B cell (primary cell): Measurements from ENCODE around the gene NOD2. TPM values are rescaled to one million over a fixed set of nuclear protein-coding genes. Genes with fewer than 3 reads are reported as not detected.

ENCODE experiments used
- ATAC-seq: fragments of 200-7000 bp; cut with Tn5 transposase; one replicate; pipeline ENCODE4 v1.10.0; 2021; ENCODE audit warnings: low read depth, mild to moderate bottlenecking, moderate number of reproducible peaks, moderate library complexity
- CTCF ChIA-PET: fragments of 350-600 bp; sonication (Branson Sonifier 250); formaldehyde crosslinking; loops from one replicate; lab custom pipeline; 2021; ENCODE audit warnings: antibody characterized with exemption, inconsistent platforms; lab: Charles Lee
- POLR2A ChIA-PET: fragments of 350-600 bp; sonication (Branson Sonifier 250); formaldehyde crosslinking; loops from one replicate; lab custom pipeline; 2021; ENCODE audit warnings: antibody characterized with exemption; lab: Charles Lee
- DNase-seq: peaks from one replicate; pipeline ENCODE4 v3.0.0; 2013
- H2AFZ ChIP-seq: 2 replicates; pipeline ENCODE4 v1.6.1; 2012; ENCODE audit warnings: mild to moderate bottlenecking, low read depth, low read length; ENCODE audit not compliant: insufficient read depth, poor library complexity, severe bottlenecking
- H3K27ac ChIP-seq, 2 donors: 1 replicate in 1 of 2; 2 replicates in 1 of 2; pipeline ENCODE4 v1.5.1; 2012 to 2013; ENCODE audit warnings: low read length in 2 of 2, mild to moderate bottlenecking in 2 of 2, moderate library complexity in 1 of 2
- H3K27me3 ChIP-seq, 4 experiments: fragments of 200-600 bp in 1 of 4; sonication (generic) in 1 of 4; replicated peaks in 1 of 4; 1 replicate in 2 of 4; 2 replicates in 2 of 4; pipeline versions ENCODE4 v1.6.1 to v1.7.0; 2013 to 2016; ENCODE audit warnings: low read length in 3 of 4, mild to moderate bottlenecking in 2 of 4, mixed read lengths in 1 of 4, moderate library complexity in 1 of 4; ENCODE audit not compliant: insufficient read depth in 4 of 4, control insufficient read depth in 3 of 4; ENCODE audit errors: control extremely low read depth in 1 of 4
- H3K36me3 ChIP-seq, 2 experiments: replicated peaks in 1 of 2; 1 replicate in 1 of 2; 2 replicates in 1 of 2; pipeline versions ENCODE4 v1.6.1 to v1.7.1; 2013; ENCODE audit warnings: low read length in 1 of 2; ENCODE audit not compliant: insufficient read depth in 2 of 2, control insufficient read depth in 1 of 2; ENCODE audit errors: control extremely low read depth in 1 of 2, extremely low read depth in 1 of 2
- H3K4me1 ChIP-seq, 2 donors: fragments of 200-600 bp in 1 of 2; sonication (generic) in 1 of 2; 1 replicate in 1 of 2; 2 replicates in 1 of 2; pipeline versions ENCODE4 v1.5.1 to v1.6.1; 2013 to 2017; ENCODE audit warnings: low read length in 2 of 2; ENCODE audit not compliant: control insufficient read depth in 2 of 2, insufficient read depth in 2 of 2
- H3K4me2 ChIP-seq: replicated peaks from 2 replicates; pipeline ENCODE3; 2012; ENCODE audit warnings: mild to moderate bottlenecking, low read depth, low read length; ENCODE audit not compliant: poor library complexity, severe bottlenecking
- H3K4me3 ChIP-seq, 5 experiments: fragments of 200-600 bp in 1 of 5; sonication (generic) in 1 of 5; 1 replicate in 3 of 5; 2 replicates in 2 of 5; pipeline versions ENCODE4 v1.5.1 to v1.7.0; 2011 to 2016; ENCODE audit warnings: low read length in 4 of 5, mild to moderate bottlenecking in 4 of 5, low read depth in 2 of 5, control low read depth in 1 of 5, moderate library complexity in 1 of 5; ENCODE audit not compliant: insufficient read depth in 1 of 5; ENCODE audit errors: control extremely low read depth in 1 of 5, extremely low read depth in 1 of 5
- H3K79me2 ChIP-seq: fragments of 200-600 bp; sonication (generic); one replicate; pipeline ENCODE4 v1.6.0; 2016; ENCODE audit warnings: low read length; ENCODE audit not compliant: control insufficient read depth, insufficient read depth
- H3K9ac ChIP-seq: fragments of 200-600 bp; sonication (generic); 2 replicates; pipeline ENCODE4 v1.6.1; 2017; ENCODE audit warnings: mild to moderate bottlenecking, low read length, moderate library complexity
- H3K9me3 ChIP-seq, 3 donors: one replicate each; pipeline versions ENCODE4 v1.6.1 to v1.7.1; 2013; ENCODE audit warnings: low read length in 2 of 3; ENCODE audit not compliant: control insufficient read depth in 2 of 3, insufficient read depth in 1 of 3; ENCODE audit errors: control extremely low read depth in 1 of 3
- H4K20me1 ChIP-seq: 2 replicates; pipeline ENCODE4 v1.6.0; 2012; ENCODE audit warnings: mild to moderate bottlenecking, low read length; ENCODE audit not compliant: insufficient read depth, control insufficient read depth, poor library complexity, severe bottlenecking
- H3K27ac Mint-ChIP-seq: one replicate; pipeline ENCODE4 v1.8.0; 2021; ENCODE audit warnings: mixed read lengths
- H3K27me3 Mint-ChIP-seq: one replicate; pipeline ENCODE4 v1.8.0; 2021; ENCODE audit warnings: mixed read lengths
- H3K4me1 Mint-ChIP-seq: one replicate; pipeline ENCODE4 v1.8.0; 2021; ENCODE audit warnings: mixed read lengths
- H3K4me3 Mint-ChIP-seq: one replicate; pipeline ENCODE4 v1.8.0; 2021; ENCODE audit warnings: mixed read lengths
- H3K9me3 Mint-ChIP-seq: one replicate; pipeline ENCODE4 v1.8.0; 2022; ENCODE audit warnings: mixed read lengths; ENCODE audit not compliant: insufficient read depth
- CTCF ChIP-seq: fragments of 200-600 bp; IDR thresholded peaks from one replicate; pipeline ENCODE4 v1.8.0; 2022; ENCODE audit warnings: antibody characterized with exemption, mild to moderate bottlenecking
- EZH2 ChIP-seq: IDR thresholded peaks from 2 replicates; pipeline ENCODE4 v1.6.1; 2012; ENCODE audit warnings: borderline replicate concordance, low read depth, mild to moderate bottlenecking, moderate library complexity, low read length; ENCODE audit not compliant: insufficient read depth, poor library complexity, severe bottlenecking
- WGBS: methylation state at CpG from one replicate; pipeline ENCODE4 v1.1.5; 2013; ENCODE audit warnings: missing lambda C conversion rate; ENCODE audit not compliant: insufficient coverage; 5-methylcytosine and 5-hydroxymethylcytosine counted together
- intact Hi-C: fragments of 100-400 bp; cut with micrococcal nuclease; formaldehyde crosslinking; loops from one replicate; pipeline ENCODE4 v1.10.0; 2022
- polyA plus RNA-seq: library from polyadenylated mRNA; depleted of rRNA; stranded (reverse); fragments of >200 nt; gene quantifications from 2 replicates; pipeline ENCODE4 v1.2.3, GENCODE V29; 2012
- total RNA-seq, 2 donors: library from RNA; stranded (reverse); fragments of 120-200 nt in 1 of 2; gene quantifications; 1 replicate in 1 of 2; 2 replicates in 1 of 2; pipeline versions ENCODE4 v1.2.3 to v1.2.4, GENCODE V29; 2013 to 2022

Gene NOD2
- total and polyA plus RNA-seq, 2 donors (not counting 1 experiment from before 2014, with no cell fraction given), result 1.2 to 1.8 TPM

GRCh38 chr16:50776037-50776436, 82.6 kb downstream of the NOD2 start:
- Mint-ChIP-seq H3K9me3 (peaks cover 4% of the 10 kb centered on the region), H3K27me3 (no peaks in the 10 kb centered on the region), H3K4me3 (no peak overlapping the region), H3K4me1 (peaks cover 5% of the 10 kb centered on the region), H3K27ac (no peak overlapping the region)
- Histone ChIP-seq H3K9ac (no peak overlapping the region), H3K79me2 (peaks cover 41% of the 10 kb centered on the region), H3K36me3 (peaks cover 4 to 45% of the 10 kb centered on the region in 2 experiments), H3K27ac (no peak overlapping the region), H3K9me3 (no peaks in the 10 kb centered on the region), H3K4me2 (no peak overlapping the region), H3K4me1 (no peaks in the 10 kb centered on the region), H4K20me1 (peaks cover 52% of the 10 kb centered on the region), H2AFZ (no peak overlapping the region), H3K4me3 (no peak overlapping the region), H3K27me3 (no peaks in the 10 kb centered on the region)
- WGBS, result no CpG with 5 or more reads among the region's 1 CpG
- no peak for TF ChIP-seq EZH2
- no peak for TF ChIP-seq CTCF
- DNase-seq, result no peak
- POLR2A ChIA-PET, result no interaction called here
- intact Hi-C loops, result no loop called here
- CTCF ChIA-PET, result interaction anchor here (1.0 to 1.9 kb wide), 3 partner anchors 20 to 111 kb away, joined by 3 to 8 read pairs (median 5); no protein-coding TSS in a partner anchor
- no peak for ATAC-seq

- DNase-seq (no peak), ATAC-seq (no peak)
- no peak for TF ChIP-seq CTCF
- TF ChIP-seq EZH2, result no peak
- CTCF ChIA-PET, result interaction anchor here (0.6 to 1.5 kb wide), 3 partner anchors 9 to 28 kb away, joined by 3 to 4 read pairs (median 3); no protein-coding TSS in a partner anchor
- no peak overlapping the region for H3K4me3 ChIP-seq
- H3K9me3 ChIP-seq, result no peaks in the 10 kb centered on the region
- Mint-ChIP-seq H3K27ac (no peak overlapping the region), H3K27me3 (no peaks in the 10 kb centered on the region), H3K4me1 (no peaks in the 10 kb centered on the region), H3K4me3 (no peak overlapping the region), H3K9me3 (no peaks in the 10 kb centered on the region)
- no peak overlapping the region for H3K27ac ChIP-seq
- peaks cover 18% of the 10 kb centered on the region for H3K79me2 ChIP-seq
- intact Hi-C loops, result no loop called here
- POLR2A ChIA-PET, result no interaction called here
- no peaks in the 10 kb centered on the region for H3K27me3 ChIP-seq
- H4K20me1 ChIP-seq, result peaks cover 27% of the 10 kb centered on the region
- no peak overlapping the region for H2AFZ ChIP-seq
- H3K4me1 ChIP-seq, result no peaks in the 10 kb centered on the region
- H3K36me3 ChIP-seq, result peaks cover 3 to 59% of the 10 kb centered on the region in 2 experiments
- H3K4me2 ChIP-seq, result no peak overlapping the region
- 86% methylated on average over 1 of the region's 1 CpG for WGBS
- H3K9ac ChIP-seq, result no peak overlapping the region
Measured at GRCh38 chr16:50778284-50779163, 85.1 kb downstream of the NOD2 start.
